GM18498 (cell line): ENCODE measurements around the gene ESPL1.
A peak's percentile ranks its signal among the peaks of the same experiment; 100 is the strongest.
"Not testable (repeated sequence)": the region's sequence is repeated elsewhere in the genome, so short reads cannot be mapped to it uniquely, and the experiment has no call there.

ENCODE experiments used
- ATAC-seq: cut with Tn5 transposase; IDR thresholded peaks from one replicate; pipeline ENCODE4 v1.9.1; 2021; ENCODE audit warnings: mild to moderate bottlenecking, moderate library complexity; ENCODE audit not compliant: unreplicated experiment

The ESPL1 gene

DNA sequence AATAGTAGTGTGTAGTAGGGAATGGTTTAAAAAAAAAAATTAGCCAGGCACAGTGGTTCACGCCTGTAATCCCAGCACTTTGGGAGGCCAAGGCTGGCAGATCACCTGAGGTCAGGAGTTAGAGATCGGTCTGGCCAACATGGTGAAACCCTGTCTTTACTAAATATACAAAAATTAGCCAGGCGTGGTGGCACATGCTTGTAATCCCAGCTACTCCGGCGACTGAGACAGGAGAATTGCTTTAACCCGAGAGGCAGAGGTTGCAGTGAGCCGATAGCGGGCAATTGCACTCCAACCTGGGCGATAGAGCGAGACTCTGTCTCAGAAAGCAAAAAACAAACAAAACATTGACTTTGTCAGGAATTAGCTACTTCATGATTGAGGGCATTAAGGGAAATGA, 29.0 kb downstream of the ESPL1 start:
- ATAC-seq, result not testable (repeated sequence)

DNA sequence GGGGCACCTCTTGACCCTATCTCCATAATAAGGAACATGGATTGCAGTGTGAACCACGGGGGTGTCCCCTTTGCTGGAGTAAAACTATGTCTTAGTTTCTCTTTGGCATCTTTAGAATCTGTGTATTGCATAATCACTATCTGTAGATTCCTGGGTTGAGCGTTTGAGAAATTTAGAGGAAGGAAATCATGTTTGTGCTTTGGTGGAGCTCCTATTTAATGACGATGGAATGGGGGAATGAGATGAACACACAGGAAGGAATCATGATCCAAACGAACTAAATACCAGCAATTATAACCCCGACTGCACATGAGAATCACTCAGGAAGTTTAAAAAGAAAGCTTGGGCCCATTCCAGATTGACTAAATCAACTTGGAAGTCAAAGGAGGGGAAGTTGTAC, 30.1 kb downstream of the ESPL1 start:
- no peak for ATAC-seq

DNA sequence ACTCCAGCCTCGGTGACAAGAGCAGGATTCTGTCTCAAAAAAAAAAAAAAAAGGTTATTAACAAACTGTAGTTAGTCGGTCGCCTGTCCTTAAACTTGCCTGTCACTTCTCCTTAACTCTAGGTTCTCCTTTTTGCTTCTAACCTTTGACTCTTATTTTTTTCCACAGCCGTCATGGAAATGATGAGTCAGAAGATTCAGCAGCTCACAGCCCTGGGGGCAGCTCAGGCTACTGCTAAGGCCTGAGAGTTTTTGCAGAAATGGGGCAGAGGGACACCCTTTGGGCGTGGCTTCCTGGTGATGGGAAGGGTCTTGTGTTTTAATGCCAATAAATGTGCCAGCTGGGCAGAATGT, 31.0 kb downstream of the ESPL1 start:
- ATAC-seq, result no peak

DNA sequence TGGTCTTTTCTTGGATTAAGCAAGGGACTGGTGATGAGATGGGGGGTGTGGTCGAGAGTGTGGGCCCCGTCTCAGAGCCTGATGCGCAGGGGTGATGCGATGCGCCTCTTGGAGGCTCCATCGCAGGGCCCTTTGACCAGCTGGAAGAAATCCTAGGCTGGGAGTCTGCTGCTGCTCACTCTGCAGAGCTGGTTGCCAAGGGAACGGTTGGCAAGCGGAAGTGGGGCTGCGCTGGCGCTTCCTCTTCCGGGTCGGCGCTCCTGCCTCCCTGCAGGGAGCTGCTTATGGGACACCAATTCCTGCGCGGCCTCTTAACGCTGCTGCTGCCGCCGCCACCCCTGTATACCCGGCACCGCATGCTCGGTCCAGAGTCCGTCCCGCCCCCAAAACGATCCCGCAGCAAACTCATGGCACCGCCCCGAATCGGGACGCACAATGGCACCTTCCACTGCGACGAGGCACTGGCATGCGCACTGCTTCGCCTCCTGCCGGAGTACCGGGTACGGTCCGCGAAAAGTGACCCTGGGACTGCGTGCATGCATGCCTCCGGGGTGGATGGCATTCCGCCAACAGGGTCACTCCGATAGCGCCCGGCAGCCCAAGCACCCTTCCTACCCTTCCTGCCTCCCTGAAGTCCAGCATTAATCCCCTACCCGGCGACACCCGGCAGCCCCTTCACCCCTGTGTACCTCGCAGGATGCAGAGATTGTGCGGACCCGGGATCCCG, 31.5 kb downstream of the ESPL1 start, which contains the start of gene MYG1:
Gene MYG1 (plus strand): TSS at position 242 of the 727 bp plus-strand sequence. CDS start 43 bp downstream, at position 285.
- ATAC-seq, result peak; percentile 77

DNA sequence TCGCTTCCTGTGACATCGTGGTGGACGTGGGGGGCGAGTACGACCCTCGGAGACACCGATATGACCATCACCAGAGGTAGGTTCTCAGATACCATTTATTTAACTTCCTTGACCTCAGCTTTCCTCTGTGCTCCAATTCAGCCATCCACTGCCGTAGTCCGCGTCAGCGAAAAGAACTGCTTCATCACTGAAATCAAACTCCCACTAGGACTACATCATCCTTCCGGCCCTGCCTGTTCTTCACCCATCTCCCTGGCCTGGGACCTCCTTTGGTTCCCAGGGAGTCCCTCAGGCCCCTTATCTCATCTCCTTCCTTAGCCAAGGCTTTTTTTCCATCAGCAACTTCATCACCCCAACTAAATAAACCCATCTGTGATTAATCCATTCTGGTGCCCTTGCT, 32.1 kb downstream of the ESPL1 start:
- ATAC-seq, result no peak

DNA sequence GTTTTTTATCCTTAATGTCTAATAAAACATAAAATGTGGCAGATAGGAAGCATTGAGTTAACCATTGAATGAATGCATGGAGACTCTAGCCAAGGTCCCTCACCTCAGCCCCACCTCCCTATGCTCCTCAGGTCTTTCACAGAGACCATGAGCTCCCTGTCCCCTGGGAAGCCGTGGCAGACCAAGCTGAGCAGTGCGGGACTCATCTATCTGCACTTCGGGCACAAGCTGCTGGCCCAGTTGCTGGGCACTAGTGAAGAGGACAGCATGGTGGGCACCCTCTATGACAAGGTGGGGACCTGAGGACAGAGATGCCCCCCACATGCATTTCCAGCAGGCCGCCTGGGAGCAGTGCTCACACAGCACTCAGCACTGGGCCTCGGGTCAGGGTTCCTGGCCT, 34.8 kb downstream of the ESPL1 start:
- ATAC-seq, result no peak

DNA sequence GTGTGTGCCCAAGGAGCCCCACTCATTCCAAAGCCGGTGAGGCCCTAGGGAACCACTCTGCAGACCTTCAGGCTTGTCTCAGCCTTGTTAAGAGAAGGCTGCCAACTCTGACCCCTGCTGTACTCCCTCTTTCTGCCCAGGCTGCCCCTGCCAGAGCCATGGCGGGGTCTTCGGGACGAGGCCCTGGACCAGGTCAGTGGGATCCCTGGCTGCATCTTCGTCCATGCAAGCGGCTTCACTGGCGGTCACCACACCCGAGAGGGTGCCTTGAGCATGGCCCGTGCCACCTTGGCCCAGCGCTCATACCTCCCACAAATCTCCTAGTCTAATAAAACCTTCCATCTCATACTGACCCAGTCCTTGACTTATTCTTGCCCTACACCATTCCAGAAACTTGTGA, 38.7 kb downstream of the ESPL1 start:
- ATAC-seq, result no peak

DNA sequence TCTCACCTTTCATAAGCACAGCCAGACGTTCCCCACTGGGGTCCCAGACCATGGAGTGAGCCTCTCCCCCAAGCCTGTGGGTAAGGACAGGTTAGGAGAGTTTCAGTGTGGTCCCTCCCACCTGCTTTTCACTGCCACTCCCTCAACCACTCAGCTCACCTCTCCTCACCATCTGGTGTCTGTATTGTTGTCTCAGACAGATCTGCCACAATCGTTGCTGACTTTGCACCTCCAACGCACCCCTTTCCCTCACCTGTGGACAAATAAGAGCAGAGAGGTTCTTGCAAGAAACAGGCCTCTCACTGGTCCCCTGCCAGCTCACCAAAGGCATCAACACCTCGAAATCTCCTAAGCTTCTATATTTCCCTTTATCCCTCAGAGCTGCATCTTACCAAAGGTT, 40.2 kb downstream of the ESPL1 start:
- no peak for ATAC-seq

DNA sequence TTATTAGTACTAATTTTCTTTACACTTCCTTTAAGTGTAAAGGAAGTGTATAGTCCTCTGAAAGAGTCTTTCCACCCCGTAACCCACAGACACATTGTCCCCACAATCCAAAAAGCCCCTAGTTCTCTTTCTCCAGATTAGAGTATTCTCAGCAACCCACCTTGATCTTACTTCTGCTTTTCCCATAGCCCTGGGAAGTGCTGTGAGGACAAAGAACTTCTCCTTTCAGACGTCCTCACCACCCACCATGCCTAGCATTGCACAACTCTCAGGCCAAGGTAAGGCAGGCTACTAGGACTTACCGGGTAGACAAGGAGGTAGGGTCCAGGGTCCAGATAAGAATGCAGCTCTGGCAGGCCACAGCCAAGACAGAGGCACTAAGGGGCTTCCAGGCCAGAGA, 45.9 kb downstream of the ESPL1 start:
- no peak for ATAC-seq

DNA sequence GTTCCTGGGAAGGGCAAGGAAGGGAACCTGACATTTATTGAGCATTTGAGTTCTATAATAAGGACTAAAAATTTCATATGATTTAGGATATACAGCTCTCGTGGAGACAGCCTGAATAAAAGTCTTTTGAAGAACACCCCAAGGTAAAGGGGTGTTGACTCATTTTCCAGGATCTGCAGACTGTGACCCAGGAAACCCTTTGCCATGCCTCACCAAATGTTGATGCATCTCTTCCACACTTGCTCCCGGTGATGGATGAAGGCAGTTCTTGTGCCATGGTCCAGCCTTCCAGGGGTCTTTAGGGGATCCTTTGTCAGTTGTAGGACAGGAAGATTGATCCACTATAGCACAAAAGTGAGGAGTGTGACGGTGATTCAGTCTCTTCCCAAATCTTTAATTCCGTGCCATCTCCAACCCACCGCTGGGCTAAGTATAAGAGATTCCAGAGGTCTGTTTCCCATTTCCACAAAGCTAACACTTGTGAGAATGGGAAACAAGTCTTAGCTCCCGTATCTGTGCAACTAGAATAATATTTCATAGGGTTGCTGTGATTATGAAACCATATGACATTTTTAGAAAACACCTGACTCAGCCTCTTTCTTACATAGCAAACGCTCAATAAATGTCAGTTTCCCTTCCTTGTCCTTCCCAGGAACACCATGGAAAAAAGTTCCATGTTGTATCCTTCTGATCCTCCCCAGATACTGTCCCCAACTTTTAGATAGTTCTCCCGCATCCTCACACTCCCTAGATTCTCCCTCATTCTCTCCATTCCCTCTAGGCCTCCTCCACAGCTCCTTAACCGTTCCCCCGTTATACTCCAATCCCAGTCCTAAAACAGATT, 52.5 kb downstream of the ESPL1 start:
- ATAC-seq, result no peak

DNA sequence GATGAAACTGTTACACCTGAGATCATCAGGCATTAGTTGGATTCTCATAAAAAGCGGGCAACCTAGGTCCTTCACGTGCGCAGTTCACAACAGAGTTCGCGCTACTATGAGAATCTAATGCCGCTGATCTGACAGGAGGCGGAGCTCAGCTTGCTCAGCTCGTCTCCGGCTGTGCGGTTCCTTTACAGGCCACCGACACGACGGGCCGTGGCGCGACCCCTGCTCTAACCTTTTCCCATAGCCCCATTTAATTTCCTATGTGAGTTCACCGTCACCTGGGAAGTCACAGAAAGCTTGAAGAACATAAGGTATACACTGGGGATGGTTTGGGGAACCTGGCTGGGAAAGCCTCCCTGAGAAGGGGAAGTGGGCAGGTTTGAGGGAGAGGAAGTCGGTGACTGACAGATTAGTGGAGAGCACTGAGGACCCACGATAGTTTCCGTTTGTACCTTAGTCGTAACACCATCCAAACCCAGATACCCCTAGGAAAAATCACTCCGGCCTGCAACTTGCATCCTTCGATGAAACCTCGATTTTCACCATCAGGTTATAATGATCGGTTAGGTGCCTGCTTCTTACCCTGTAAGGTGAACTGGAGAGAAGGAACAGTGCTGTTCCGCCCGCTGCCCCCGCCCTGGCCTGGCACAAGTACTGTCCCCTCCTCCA, 56.1 kb downstream of the ESPL1 start:
- ATAC-seq, result peak; percentile 31

DNA sequence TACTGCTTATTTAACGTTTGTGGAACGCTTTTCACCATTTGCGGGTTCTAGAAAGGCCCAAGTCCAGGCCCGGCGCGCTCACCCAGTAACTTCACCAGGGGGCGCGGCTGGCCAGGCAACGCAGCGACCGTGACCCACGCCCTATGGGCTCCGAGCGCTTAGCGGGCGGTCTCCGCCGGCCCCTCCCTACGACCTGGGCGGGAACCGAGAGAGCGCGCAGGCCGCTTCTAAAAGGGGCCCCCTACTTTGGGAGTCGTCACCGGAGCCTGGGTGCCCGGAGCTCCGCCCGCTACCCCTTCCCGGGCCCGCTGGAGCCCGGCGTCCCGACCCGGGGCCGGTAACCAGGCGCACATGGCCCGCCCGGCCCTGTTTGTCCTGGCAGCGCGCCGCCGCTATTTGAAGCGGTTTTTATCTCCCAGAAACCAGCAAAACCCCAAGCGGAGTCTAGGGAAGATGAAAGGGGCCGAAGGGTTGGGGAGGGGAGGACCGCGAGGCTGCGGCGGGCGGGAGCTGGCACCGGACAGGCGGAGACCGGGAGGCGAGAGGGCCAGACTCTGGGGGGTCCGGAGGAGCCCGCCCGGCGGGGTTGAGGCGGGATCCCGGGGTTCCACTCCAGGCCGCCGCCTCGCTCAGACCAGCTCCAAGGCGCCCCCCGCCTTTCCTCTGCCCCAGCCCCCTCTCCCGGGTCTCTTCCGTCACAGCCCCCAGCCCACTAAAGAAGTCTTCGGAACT, 56.8 kb downstream of the ESPL1 start:
- peak; percentile 60 for ATAC-seq

DNA sequence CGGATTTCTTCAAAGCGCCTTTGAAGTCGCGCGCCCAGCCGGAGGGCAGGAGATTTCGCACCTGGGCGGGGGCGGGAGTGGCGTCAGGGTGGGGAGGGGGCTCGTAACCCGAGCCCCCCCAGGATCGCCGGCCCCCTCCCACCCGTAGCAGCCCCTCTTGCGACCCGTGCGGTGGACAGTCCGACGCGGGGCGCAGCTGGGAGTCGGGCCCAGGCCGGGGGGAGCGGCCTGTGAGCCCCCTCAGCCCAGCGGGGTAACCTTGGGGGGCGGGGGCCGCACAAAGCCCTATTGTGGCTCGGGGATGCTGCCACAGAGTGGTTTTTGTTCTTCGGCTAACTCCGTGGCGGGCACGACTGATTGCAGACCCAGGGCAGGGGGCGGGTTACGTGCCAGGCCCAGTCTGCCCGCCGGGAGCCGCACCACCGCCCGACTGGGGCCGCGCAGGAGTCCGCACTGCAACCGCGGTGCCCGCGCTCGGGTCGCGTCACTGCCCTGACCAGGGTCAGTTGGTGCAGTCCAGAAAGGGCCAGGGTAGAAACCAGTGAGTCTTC, 57.5 kb downstream of the ESPL1 start:
- ATAC-seq, result no peak

DNA sequence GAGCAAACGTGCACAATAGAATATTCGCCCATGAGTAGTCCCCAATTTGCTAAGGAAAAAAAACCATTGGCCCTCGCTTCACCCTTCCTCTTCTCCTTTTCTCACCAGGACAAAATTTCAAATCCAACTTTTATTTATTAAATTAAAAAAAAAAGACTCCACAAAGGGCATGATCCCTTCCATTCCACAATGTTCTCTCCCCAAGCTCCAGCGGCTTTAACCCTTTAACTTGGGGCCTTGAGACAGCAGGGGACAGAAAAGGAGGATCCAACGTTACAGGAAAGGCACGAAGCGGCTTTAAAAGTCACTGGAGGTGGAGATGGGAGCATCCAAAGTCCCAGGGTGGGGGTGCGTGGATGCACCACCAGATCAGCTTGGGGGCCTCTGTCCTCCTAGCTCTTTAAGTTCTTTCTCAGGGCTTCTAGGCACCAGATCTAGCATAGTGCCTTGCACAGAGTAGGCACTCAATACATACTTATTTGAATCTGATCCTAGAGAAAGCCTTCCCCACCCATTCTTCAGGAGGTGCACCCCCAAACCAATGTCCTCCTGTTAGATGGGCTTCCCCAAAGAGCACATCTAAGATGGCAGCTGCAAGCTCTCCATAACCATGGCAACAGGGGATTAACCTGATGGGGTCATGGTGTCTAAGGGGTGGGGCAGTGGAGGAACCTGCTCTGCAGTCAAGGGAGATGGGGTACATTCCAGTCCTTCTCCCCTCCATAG, 58.5 kb downstream of the ESPL1 start:
- no peak for ATAC-seq

DNA sequence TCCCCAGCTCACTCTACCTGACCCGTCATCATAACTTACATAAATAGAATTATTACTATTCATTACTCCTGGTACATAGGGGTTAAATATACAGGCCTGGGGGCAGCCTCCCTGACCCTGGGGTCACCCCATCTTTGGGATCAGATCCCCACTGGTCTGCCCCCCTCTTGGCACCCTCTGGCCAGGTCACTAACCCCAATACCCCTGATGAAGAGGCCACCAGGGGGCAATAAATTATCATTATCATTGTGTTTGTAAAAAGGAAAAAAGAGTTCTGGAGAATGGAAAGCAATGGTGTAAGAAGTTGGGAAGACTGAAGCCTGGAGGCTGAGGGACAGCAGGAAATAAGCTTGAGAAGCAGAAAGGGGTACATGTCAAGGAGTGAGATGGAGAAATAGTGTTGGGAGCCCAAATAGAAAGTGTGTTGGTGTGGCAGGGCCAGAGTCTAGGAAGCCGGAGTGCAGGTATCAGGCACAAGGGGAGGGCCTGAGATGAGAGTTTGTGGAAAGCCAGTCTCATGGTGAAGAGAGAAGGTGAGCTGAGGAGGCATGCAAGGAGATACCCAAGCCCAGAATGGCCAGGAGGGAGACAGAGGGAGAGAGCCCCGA, 59.4 kb downstream of the ESPL1 start:
- no peak for ATAC-seq

DNA sequence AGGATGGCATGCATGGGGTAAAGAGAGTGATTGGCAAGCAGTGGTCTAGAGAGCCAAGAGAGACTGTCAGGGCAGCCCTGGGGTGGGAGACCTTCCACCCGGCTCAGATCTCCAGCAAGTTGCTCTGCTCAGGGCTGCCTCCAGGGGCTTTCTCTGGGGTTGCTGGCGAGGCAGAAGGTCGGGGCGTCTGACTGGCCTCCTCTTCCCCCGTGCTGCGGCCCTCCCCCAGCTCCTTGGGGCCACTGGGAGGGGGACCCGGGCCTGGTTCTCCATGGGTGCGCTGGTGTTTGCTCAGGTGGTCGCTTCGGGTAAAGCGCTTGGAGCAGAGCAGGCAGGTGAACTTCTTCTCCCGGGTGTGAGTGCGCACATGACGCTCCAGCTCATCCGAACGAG, 59.9 kb downstream of the ESPL1 start:
- ATAC-seq, result no peak

DNA sequence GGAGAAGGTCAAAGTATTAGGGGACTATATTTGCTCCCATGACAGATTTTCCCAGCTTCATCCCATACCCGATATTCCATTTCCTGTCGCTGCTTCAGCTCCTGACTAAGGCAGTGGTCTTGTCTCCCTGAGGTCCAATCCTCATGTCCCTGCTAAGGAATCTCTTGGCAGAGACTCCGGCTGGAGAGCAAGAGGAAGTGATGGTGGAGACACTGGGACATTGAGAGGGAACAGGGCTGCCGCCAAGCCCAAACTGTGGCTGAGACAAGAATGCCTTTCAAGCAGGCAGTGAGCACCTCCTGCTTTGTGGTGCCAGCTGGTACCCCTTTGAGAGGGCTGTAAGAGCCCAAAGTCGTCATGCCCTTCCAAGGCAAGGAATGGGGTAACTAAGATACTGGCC, 62.6 kb downstream of the ESPL1 start:
- no peak for ATAC-seq

DNA sequence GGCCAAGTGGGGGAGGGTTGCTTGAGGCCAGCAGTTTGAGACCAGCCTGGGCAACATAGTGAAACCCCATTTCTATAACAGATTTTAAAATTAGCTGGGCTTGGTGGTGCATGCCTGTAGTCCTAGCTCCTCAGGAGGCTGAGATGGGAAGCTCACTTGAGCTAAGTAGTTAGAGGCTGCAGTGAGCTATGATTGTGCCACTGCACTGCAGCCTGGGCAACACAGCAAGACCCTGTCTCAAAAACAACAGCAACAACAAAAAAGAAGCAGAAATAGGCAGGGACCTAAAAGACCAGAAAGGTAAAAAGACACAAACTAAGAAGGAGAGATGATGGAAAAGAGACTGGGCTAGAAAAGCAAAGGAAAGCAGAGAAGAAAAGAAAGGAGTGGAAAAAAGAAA, 64.2 kb downstream of the ESPL1 start:
- not testable (repeated sequence) for ATAC-seq

DNA sequence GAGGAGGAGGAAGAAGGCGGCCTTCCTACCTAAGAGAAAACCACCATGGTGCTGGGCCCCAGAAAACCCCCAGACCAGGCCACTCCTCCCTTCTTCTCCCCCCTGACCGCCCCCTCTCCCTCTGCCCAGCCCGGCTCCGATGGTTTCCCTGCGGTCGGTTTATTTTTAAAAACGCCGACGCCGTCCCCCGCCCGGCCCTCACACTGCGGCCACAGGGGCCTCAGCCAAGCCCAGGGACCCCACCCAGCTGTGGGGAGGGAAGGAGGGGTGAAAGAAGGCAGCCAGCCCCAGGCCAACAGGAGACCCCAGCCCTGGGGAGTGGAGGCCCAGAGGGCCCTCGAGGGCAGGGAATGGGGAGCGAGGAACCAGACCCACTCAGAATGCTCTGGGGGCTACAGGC, 64.6 kb downstream of the ESPL1 start:
- no peak for ATAC-seq

DNA sequence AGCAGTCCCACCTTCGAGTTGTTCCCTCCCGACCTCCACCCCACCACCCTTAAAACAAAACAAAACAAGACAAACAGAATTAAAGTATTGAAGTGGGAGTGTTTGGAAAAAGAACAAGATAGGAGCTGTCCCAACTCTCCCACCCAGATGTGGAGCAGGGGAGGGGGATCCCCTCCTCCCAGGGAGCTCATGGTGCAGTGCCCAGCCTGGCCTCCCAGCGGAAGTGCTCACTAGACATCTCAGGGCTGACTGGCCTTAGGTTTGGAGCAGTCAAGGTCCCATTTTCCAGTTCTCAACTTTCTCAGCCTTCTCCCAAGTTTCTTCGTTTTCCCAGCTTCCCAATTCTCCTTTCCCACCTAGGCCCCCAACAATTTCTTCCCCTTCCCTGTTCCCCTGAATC, 65.2 kb downstream of the ESPL1 start:
- no peak for ATAC-seq
